HepG2 (cell line): ENCODE data around the gene TYRP1. TPM values are rescaled to one million over a fixed set of nuclear protein-coding genes. Genes with fewer than 3 reads are reported as not detected.

Source experiments
- ATAC-seq: fragments of 200-7000 bp; cut with Tn5 transposase; 3 replicates; pipeline ENCODE4 v1.9.1; 2020; ENCODE audit warnings: mild to moderate bottlenecking, moderate library complexity
- BruUV-seq: library from RNA; stranded (reverse); fragments of 400-500 nt; replicated peaks from 2 replicates; lab custom pipeline; 2021; lab: Mats Ljungman, UMichigan
- CTCF ChIA-PET: fragments of 300-600 bp; formaldehyde crosslinking; extraction: SDS; loops from one replicate; lab custom pipeline; 2021; ENCODE audit warnings: low total read pairs, inconsistent platforms, low intra/inter-chr PET ratio; lab: Yijun Ruan, JAX
- POLR2A ChIA-PET: fragments of 350-600 bp; sonication (Branson Sonifier 250); formaldehyde crosslinking; loops from one replicate; lab custom pipeline; 2020; ENCODE audit warnings: antibody characterized with exemption, inconsistent platforms; lab: Yijun Ruan, JAX
- DNase-seq: peaks from one replicate; pipeline ENCODE4 v3.0.0-alpha.2; 2015; ENCODE audit warnings: low spot score
- FAIRE-seq: peaks from 3 replicates; lab custom pipeline; 2011; peaks lifted over from hg19 to GRCh38; lab: Jason Lieb, UNC
- H2AFZ ChIP-seq: one replicate; pipeline ENCODE4 v1.6.1; 2011; ENCODE audit warnings: low read length, inconsistent platforms
- H3K27ac ChIP-seq: fragments of 300-600 bp; 3 replicates; pipeline ENCODE4 v1.8.0; 2011; ENCODE audit warnings: mixed run types, mild to moderate bottlenecking, mixed read lengths, low read length, inconsistent platforms; ENCODE audit not compliant: insufficient read depth; ENCODE audit errors: extremely low read length
- H3K27me3 ChIP-seq, 2 experiments: fragments of 200-600 bp in 1 of 2; 2 replicates in 1 of 2; 3 replicates in 1 of 2; pipeline versions ENCODE4 v1.6.0 to v1.8.0; 2011; ENCODE audit warnings: low read length in 2 of 2, mild to moderate bottlenecking in 2 of 2, moderate library complexity in 2 of 2, inconsistent platforms in 1 of 2; ENCODE audit not compliant: insufficient read depth in 2 of 2, control insufficient read depth in 1 of 2
- H3K36me3 ChIP-seq, 2 experiments: fragments of 200-600 bp in 1 of 2; replicated peaks in 1 of 2; 2 replicates in 1 of 2; 3 replicates in 1 of 2; pipeline versions ENCODE4 v1.5.1 to v1.8.0; 2011; ENCODE audit warnings: low read length in 2 of 2, inconsistent platforms in 1 of 2; ENCODE audit not compliant: insufficient read depth in 2 of 2, control insufficient read depth in 1 of 2
- H3K4me1 ChIP-seq: 2 replicates; pipeline ENCODE4 v1.5.1; 2012; ENCODE audit warnings: low read length, inconsistent platforms; ENCODE audit not compliant: insufficient read depth
- H3K4me2 ChIP-seq: 2 replicates; pipeline ENCODE4 v1.6.0; 2011; ENCODE audit warnings: low read depth, low read length, inconsistent platforms
- H3K4me3 ChIP-seq, 3 experiments: fragments of 200-600 bp in 1 of 3; sonication (generic), shearing (Covaris generic) in 1 of 3; replicated peaks in 1 of 3; 2 replicates each; pipeline ENCODE4 v1.5.1; 2011 to 2016; ENCODE audit warnings: low read length in 3 of 3, inconsistent platforms in 2 of 3, low read depth in 2 of 3, mild to moderate bottlenecking in 2 of 3, control low read depth in 1 of 3, mixed read lengths in 1 of 3; ENCODE audit not compliant: insufficient read depth in 1 of 3
- H3K79me2 ChIP-seq: one replicate; pipeline ENCODE4 v1.6.1; 2011; ENCODE audit warnings: low read length, inconsistent platforms; ENCODE audit not compliant: insufficient read depth
- H3K9ac ChIP-seq: 2 replicates; pipeline ENCODE4 v1.6.0; 2011; ENCODE audit warnings: mild to moderate bottlenecking, low read depth, low read length, inconsistent platforms; ENCODE audit not compliant: insufficient read depth
- H3K9me3 ChIP-seq: 2 replicates; pipeline ENCODE4 v1.5.1; 2012; ENCODE audit warnings: mild to moderate bottlenecking, low read length
- H4K20me1 ChIP-seq: 2 replicates; pipeline ENCODE4 v1.6.0; 2011; ENCODE audit warnings: inconsistent platforms, mild to moderate bottlenecking, low read length, moderate library complexity; ENCODE audit not compliant: insufficient read depth
- HOXD1 ChIP-seq: sonication (generic); formaldehyde crosslinking; IDR thresholded peaks from 2 replicates; pipeline ENCODE4 v1.5.0; 2020; ENCODE audit warnings: missing genetic modification reagents
- MIER3 ChIP-seq: IDR thresholded peaks from 2 replicates; pipeline ENCODE4 v1.6.1; 2016; ENCODE audit warnings: missing compliant biosample characterization, borderline replicate concordance
- NPAS2 ChIP-seq: sonication (generic); formaldehyde crosslinking; IDR thresholded peaks from 2 replicates; pipeline ENCODE4 v1.8.0; 2022; ENCODE audit warnings: mild to moderate bottlenecking, missing genetic modification reagents, borderline replicate concordance
- PHF21A ChIP-seq: sonication (generic); formaldehyde crosslinking; IDR thresholded peaks from 2 replicates; pipeline ENCODE4 v1.5.0; 2020; ENCODE audit warnings: mild to moderate bottlenecking, missing genetic modification reagents
- REXO4 ChIP-seq: sonication (generic); formaldehyde crosslinking; IDR thresholded peaks from 2 replicates; pipeline ENCODE4 v1.8.0; 2022; ENCODE audit warnings: missing genetic modification reagents, mild to moderate bottlenecking, borderline replicate concordance
- ZBTB1 ChIP-seq: sonication (generic); formaldehyde crosslinking; IDR thresholded peaks from 2 replicates; pipeline ENCODE4 v1.4.0; 2020; ENCODE audit warnings: missing genetic modification reagents, borderline replicate concordance
- ZNF136 ChIP-seq: sonication (generic); formaldehyde crosslinking; IDR thresholded peaks from 2 replicates; pipeline ENCODE4 v1.8.1; 2022; ENCODE audit warnings: low read depth, mild to moderate bottlenecking, moderate library complexity, missing genetic modification reagents
- ZNF451 ChIP-seq: sonication (generic); formaldehyde crosslinking; IDR thresholded peaks from 2 replicates; pipeline ENCODE4 v1.5.0; 2020; ENCODE audit warnings: mild to moderate bottlenecking, missing genetic modification reagents
- ZNF598 ChIP-seq: sonication (generic); formaldehyde crosslinking; IDR thresholded peaks from 2 replicates; pipeline ENCODE4 v1.5.1; 2020; ENCODE audit warnings: mild to moderate bottlenecking, missing genetic modification reagents, borderline replicate concordance
- ZNF776 ChIP-seq: sonication (generic); formaldehyde crosslinking; IDR thresholded peaks from 2 replicates; pipeline ENCODE4 v1.4.0; 2020; ENCODE audit warnings: mild to moderate bottlenecking, missing genetic modification reagents
- WGBS: methylation state at CpG from one replicate; pipeline ENCODE4 v1.1.6; 2017; ENCODE audit warnings: low lambda C conversion rate; 5-methylcytosine and 5-hydroxymethylcytosine counted together
- in situ Hi-C: cut with HindIII; loops from 2 replicates; pipeline ENCODE4 v1.10.0; 2017; ENCODE audit warnings: low pct_unique_long_range_greater_than_20kb; ENCODE audit not compliant: extremely low pct_ligation_motif_present
- intact Hi-C: fragments of 100-400 bp; cut with micrococcal nuclease; formaldehyde crosslinking; loops from one replicate; pipeline ENCODE4 v1.10.0; 2022; ENCODE audit not compliant: unreplicated experiment
- polyA plus RNA-seq, 8 experiments: library from polyadenylated mRNA; depleted of rRNA in 3 of 8; stranded (reverse) in 7 of 8; unstranded in 1 of 8; fragments of >200 nt; fragmentation: Illumina TruSeq in 4 of 8; extraction: Trizol in 4 of 8; gene quantifications; 2 replicates each; pipeline versions ENCODE4 v1.2.1 to v1.2.3, GENCODE V29; 2011 to 2016; ENCODE audit warnings: low read depth in 4 of 8, missing spikeins in 1 of 8, mixed read lengths in 1 of 8; ENCODE audit not compliant: insufficient read depth in 1 of 8
- total RNA-seq, 5 experiments: library from RNA; depleted of rRNA; stranded (reverse); fragments of >200 nt; fragmentation: Illumina TruSeq; extraction: Trizol; gene quantifications; 2 replicates each; pipeline ENCODE4 v1.2.3, GENCODE V29; 2016; ENCODE audit warnings: low read depth in 1 of 5
- TF ChIP-seq, protein P1 (sequence below): sonication (generic); formaldehyde crosslinking; IDR thresholded peaks from 2 replicates; pipeline ENCODE4 v1.9.0; 2021; ENCODE audit warnings: missing genetic modification reagents, mild to moderate bottlenecking, borderline replicate concordance

TYRP1 gene
- total and polyA plus RNA-seq, 2 of the 13 experiments (the other 11 are each of a cell fraction or from before 2014, with no cell fraction given), result 0.04 TPM; not detected in 1

DNA sequence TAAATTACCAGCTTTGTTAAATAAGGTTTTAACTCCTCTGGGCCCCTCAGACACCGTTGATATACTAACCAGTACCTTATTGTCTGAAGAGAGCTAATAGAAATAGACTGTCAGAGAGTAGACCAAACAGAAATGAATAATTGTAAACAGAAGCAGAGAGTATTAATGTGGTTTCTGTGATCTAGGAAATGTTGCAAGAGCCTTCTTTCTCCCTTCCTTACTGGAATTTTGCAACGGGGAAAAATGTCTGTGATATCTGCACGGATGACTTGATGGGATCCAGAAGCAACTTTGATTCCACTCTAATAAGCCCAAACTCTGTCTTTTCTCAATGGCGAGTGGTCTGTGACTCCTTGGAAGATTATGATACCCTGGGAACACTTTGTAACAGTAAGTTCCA, 5.1 kb downstream of the TYRP1 start:
- intact Hi-C loops (no loop called here), in situ Hi-C loops (no loop called here)
- CTCF ChIA-PET, result no interaction called here
- H3K4me3 ChIP-seq, result no peak overlapping the region
- H3K9ac ChIP-seq, result no peak overlapping the region
- H3K4me2 ChIP-seq, result no peak overlapping the region
- H4K20me1 ChIP-seq, result no peaks in the 10 kb centered on the region
- no peak overlapping the region for H3K27ac ChIP-seq
- H3K4me1 ChIP-seq, result no peaks in the 10 kb centered on the region
- no peaks in the 10 kb centered on the region for H3K27me3 ChIP-seq
- under 1% methylated on average over 4 of the region's 4 CpGs for WGBS
- H3K79me2 ChIP-seq, result no peaks in the 10 kb centered on the region
- FAIRE-seq (no peak), ATAC-seq (no peak), DNase-seq (no peak)
- no peaks in the 10 kb centered on the region for H3K36me3 ChIP-seq
- TF ChIP-seq ZNF451 (CRISPR knock-in tag), result no peak
- TF ChIP-seq ZNF776 (CRISPR knock-in tag), result no peak
- TF ChIP-seq, protein P1, sequence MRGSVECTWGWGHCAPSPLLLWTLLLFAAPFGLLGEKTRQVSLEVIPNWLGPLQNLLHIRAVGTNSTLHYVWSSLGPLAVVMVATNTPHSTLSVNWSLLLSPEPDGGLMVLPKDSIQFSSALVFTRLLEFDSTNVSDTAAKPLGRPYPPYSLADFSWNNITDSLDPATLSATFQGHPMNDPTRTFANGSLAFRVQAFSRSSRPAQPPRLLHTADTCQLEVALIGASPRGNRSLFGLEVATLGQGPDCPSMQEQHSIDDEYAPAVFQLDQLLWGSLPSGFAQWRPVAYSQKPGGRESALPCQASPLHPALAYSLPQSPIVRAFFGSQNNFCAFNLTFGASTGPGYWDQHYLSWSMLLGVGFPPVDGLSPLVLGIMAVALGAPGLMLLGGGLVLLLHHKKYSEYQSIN, result no peak
- no peak for TF ChIP-seq ZBTB1 (CRISPR knock-in tag)
- TF ChIP-seq ZNF598 (CRISPR knock-in tag), result no peak
- no peak for TF ChIP-seq MIER3
- no peak for TF ChIP-seq REXO4 (CRISPR knock-in tag)
- no peak for TF ChIP-seq ZNF136 (CRISPR knock-in tag)
- TF ChIP-seq HOXD1 (CRISPR knock-in tag), result no peak
- no peak for TF ChIP-seq NPAS2 (CRISPR knock-in tag)
- no peak for TF ChIP-seq PHF21A (CRISPR knock-in tag)
- POLR2A ChIA-PET, result no interaction called here
- no peaks in the 10 kb centered on the region for H3K9me3 ChIP-seq
- no peak overlapping the region for H2AFZ ChIP-seq
- BruUV-seq, result no TSS peak
